Liver (tissue), 9 donors: ENCODE measurements around the gene KHK. TPM values are rescaled to one million over a fixed set of nuclear protein-coding genes. Genes with fewer than 3 reads are reported as not detected.

Experiments used
- DNase-seq: peaks from one replicate; pipeline ENCODE4 v3.0.0-alpha.2; 2017; ENCODE audit warnings: low spot score
- H3K27ac ChIP-seq, 2 donors: one replicate each; pipeline ENCODE4 v1.7.0; 2013; ENCODE audit warnings: inconsistent platforms in 2 of 2, low read length in 2 of 2, control low read depth in 1 of 2, low read depth in 1 of 2, mild to moderate bottlenecking in 1 of 2
- H3K27me3 ChIP-seq, 4 donors: one replicate each; pipeline versions ENCODE4 v1.6.1 to v1.7.0; 2013; ENCODE audit warnings: low read length in 3 of 4, inconsistent platforms in 1 of 4, mild to moderate bottlenecking in 1 of 4, moderate library complexity in 1 of 4; ENCODE audit not compliant: control insufficient read depth in 4 of 4, insufficient read depth in 4 of 4
- H3K36me3 ChIP-seq, 4 donors: one replicate each; pipeline versions ENCODE4 v1.6.1 to v1.7.0; 2013; ENCODE audit warnings: low read length in 3 of 4, mild to moderate bottlenecking in 3 of 4, low read depth in 1 of 4, moderate library complexity in 1 of 4; ENCODE audit not compliant: control insufficient read depth in 4 of 4, insufficient read depth in 3 of 4
- H3K4me1 ChIP-seq, 4 donors: one replicate each; pipeline versions ENCODE4 v1.6.1 to v1.7.0; 2013; ENCODE audit warnings: low read length in 3 of 4, mild to moderate bottlenecking in 3 of 4, moderate library complexity in 1 of 4; ENCODE audit not compliant: control insufficient read depth in 4 of 4, insufficient read depth in 4 of 4
- H3K4me3 ChIP-seq, 3 donors: one replicate each; pipeline versions ENCODE4 v1.6.1 to v1.7.0; 2013; ENCODE audit warnings: low read length in 3 of 3, control low read depth in 1 of 3, low read depth in 1 of 3, mild to moderate bottlenecking in 1 of 3
- H3K9ac ChIP-seq, 2 donors: one replicate each; pipeline ENCODE4 v1.7.0; 2013; ENCODE audit warnings: low read length in 2 of 2, mild to moderate bottlenecking in 2 of 2, moderate library complexity in 2 of 2, control low read depth in 1 of 2, low read depth in 1 of 2
- H3K9me3 ChIP-seq, 4 donors: one replicate each; pipeline versions ENCODE4 v1.6.1 to v1.7.0; 2013; ENCODE audit warnings: low read length in 3 of 4; ENCODE audit not compliant: control insufficient read depth in 4 of 4
- ATF3 ChIP-seq: IDR thresholded peaks from 2 replicates; pipeline ENCODE4 v1.6.1; 2016; ENCODE audit warnings: antibody characterized with exemption
- CTCF ChIP-seq: fragments of 150-350 bp; IDR thresholded peaks from 2 replicates; pipeline ENCODE4 v1.5.1; 2017; ENCODE audit warnings: improper control_type of control experiment, low read depth, low read length; ENCODE audit not compliant: missing input control
- EGR1 ChIP-seq, 2 donors: IDR thresholded peaks; 2 replicates each; pipeline ENCODE4 v1.6.1; 2016 to 2018; ENCODE audit warnings: antibody characterized with exemption in 2 of 2, low read depth in 2 of 2
- FOXA1 ChIP-seq: IDR thresholded peaks from 2 replicates; pipeline ENCODE4 v1.6.1; 2016; ENCODE audit warnings: antibody characterized with exemption
- FOXA2 ChIP-seq: IDR thresholded peaks from 2 replicates; pipeline ENCODE4 v1.6.1; 2016; ENCODE audit warnings: antibody characterized with exemption
- GABPA ChIP-seq, 2 donors: IDR thresholded peaks in 1 of 2; conservative IDR thresholded peaks in 1 of 2; 2 replicates each; pipeline ENCODE4 v1.6.1; 2016; ENCODE audit warnings: antibody characterized with exemption in 2 of 2, mild to moderate bottlenecking in 1 of 2, moderate library complexity in 1 of 2
- HNF4A ChIP-seq, 2 donors: conservative IDR thresholded peaks; 2 replicates each; pipeline ENCODE4 v1.6.1; 2016; ENCODE audit warnings: antibody characterized with exemption in 2 of 2, mild to moderate bottlenecking in 2 of 2
- HNF4G ChIP-seq: IDR thresholded peaks from 2 replicates; pipeline ENCODE4 v1.6.1; 2016; ENCODE audit warnings: antibody characterized with exemption
- JUND ChIP-seq, 2 donors: IDR thresholded peaks; 2 replicates each; pipeline ENCODE4 v1.6.1; 2016; ENCODE audit warnings: antibody characterized with exemption in 2 of 2
- MAX ChIP-seq: IDR thresholded peaks from 2 replicates; pipeline ENCODE4 v1.6.1; 2016; ENCODE audit warnings: antibody characterized with exemption
- NR2F2 ChIP-seq: IDR thresholded peaks from 2 replicates; pipeline ENCODE4 v1.6.1; 2016; ENCODE audit warnings: antibody characterized with exemption
- RAD21 ChIP-seq, 2 donors: IDR thresholded peaks; 2 replicates each; pipeline ENCODE4 v1.6.1; 2016; ENCODE audit warnings: antibody characterized with exemption in 2 of 2, mild to moderate bottlenecking in 2 of 2
- REST ChIP-seq: IDR thresholded peaks from 2 replicates; pipeline ENCODE4 v1.6.1; 2016; ENCODE audit warnings: antibody characterized with exemption, mild to moderate bottlenecking
- RXRA ChIP-seq, 2 donors: IDR thresholded peaks; 2 replicates each; pipeline ENCODE4 v1.6.1; 2017 to 2018; ENCODE audit warnings: antibody characterized with exemption in 2 of 2, mild to moderate bottlenecking in 1 of 2
- SP1 ChIP-seq: IDR thresholded peaks from 2 replicates; pipeline ENCODE4 v1.6.1; 2018; ENCODE audit warnings: antibody characterized with exemption, mild to moderate bottlenecking
- YY1 ChIP-seq: IDR thresholded peaks from 2 replicates; pipeline ENCODE4 v1.6.1; 2016; ENCODE audit warnings: antibody characterized with exemption, mild to moderate bottlenecking
- ZBTB33 ChIP-seq: IDR thresholded peaks from 2 replicates; pipeline ENCODE4 v1.6.1; 2016; ENCODE audit warnings: antibody characterized with exemption
- WGBS: extraction: QIAGEN DNeasy Blood & Tissue Kit; methylation state at CpG from one replicate; pipeline ENCODE4 v1.1.7; 2013; 5-methylcytosine and 5-hydroxymethylcytosine counted together
- polyA plus RNA-seq, 2 donors: library from polyadenylated mRNA; stranded (reverse) in 1 of 2; unstranded in 1 of 2; fragments of 200-250 nt in 1 of 2; fragments of >200 nt in 1 of 2; fragmentation: Nextera tagmentation in 1 of 2; extraction: Ambion mirVana in 1 of 2; gene quantifications; one replicate each; pipeline versions ENCODE4 v1.2.1 to v1.2.3, GENCODE V29; 2013 to 2015
- total RNA-seq, 2 donors: library from RNA; depleted of rRNA; stranded (reverse); fragments of >200 nt; gene quantifications; one replicate each; pipeline ENCODE4 v1.2.3, GENCODE V29; 2014
- donor health status: healthy.
- donor health status: healthy.
- donor health status: healthy.
- donor health status: healthy.
- donor health status: healthy.

Gene KHK
- total and polyA plus RNA-seq, 4 donors, result 26.1 to 462 (median 188) TPM

- Histone ChIP-seq H3K27me3 (no peaks in the 10 kb centered on the region), H3K9ac (no peak overlapping the region), H3K36me3 (no peaks in the 10 kb centered on the region), H3K4me1 (peaks cover 5 to 29% (median 10%) of the 10 kb centered on the region in 4 donors), H3K9me3 (no peaks in the 10 kb centered on the region), H3K27ac (peak overlapping the region in 1 of 2 donors; percentile 0), H3K4me3 (no peak overlapping the region)
- WGBS, result 84% methylated on average over 4 of the region's 4 CpGs
- DNase-seq, result no peak
- TF ChIP-seq HNF4A (conservative IDR thresholded peaks at IDR 0.05) (no peak), JUND (IDR thresholded peaks at IDR 0.05) (no peak), FOXA2 (no peak), FOXA1 (no peak), ZBTB33 (no peak), MAX (no peak)
Observed at GRCh38 chr2:27076323-27076722, 10.2 kb upstream of the KHK start.

- Histone ChIP-seq H3K27ac (no peak overlapping the region), H3K9me3 (no peaks in the 10 kb centered on the region), H3K4me1 (peaks cover 9 to 34% (median 15%) of the 10 kb centered on the region in 4 donors), H3K4me3 (no peak overlapping the region), H3K36me3 (no peaks in the 10 kb centered on the region), H3K9ac (no peak overlapping the region), H3K27me3 (no peaks in the 10 kb centered on the region)
- TF ChIP-seq CTCF (no peak), RXRA (IDR thresholded peaks at IDR 0.05) (no peak), REST (no peak), JUND (IDR thresholded peaks at IDR 0.05) (no peak), ATF3 (no peak), SP1 (no peak), GABPA (IDR thresholded peaks at IDR 0.05 in 1 of 2, conservative IDR thresholded peaks at IDR 0.05 in 1 of 2) (no peak), ZBTB33 (no peak), HNF4G (no peak), FOXA2 (no peak), HNF4A (conservative IDR thresholded peaks at IDR 0.05) (no peak), EGR1 (IDR thresholded peaks at IDR 0.05; ENCODE audit: low read depth in 2 of 2) (no peak), YY1 (no peak), NR2F2 (no peak), RAD21 (IDR thresholded peaks at IDR 0.05) (no peak), FOXA1 (no peak), MAX (no peak)
- WGBS, result 81% methylated on average over 7 of the region's 7 CpGs
- DNase-seq, result no peak
Observed at GRCh38 chr2:27077231-27077630, 9.3 kb upstream of the KHK start.
